RWPE1 (cell line): ENCODE measurements around the gene CSK.
A peak's percentile ranks its signal among the peaks of the same experiment; 100 is the strongest.

Experiments used
- CTCF ChIA-PET: fragments of 350-600 bp; sonication (Branson Sonifier 250); formaldehyde crosslinking; extraction: SDS; loops from one replicate; lab custom pipeline; 2021; lab: Yijun Ruan, JAX
- POLR2A ChIA-PET: fragments of 400-600 bp; formaldehyde crosslinking; extraction: SDS; loops from one replicate; lab custom pipeline; 2020; ENCODE audit warnings: antibody characterized with exemption; ENCODE audit not compliant: low non-redundant PET; lab: Yijun Ruan, JAX
- DNase-seq: peaks from one replicate; pipeline ENCODE4 v3.0.0; 2012; ENCODE audit warnings: low spot score
- H3K27ac ChIP-seq: fragments of 450-650 bp; 2 replicates; pipeline ENCODE4 v1.5.1; 2017
- CTCF ChIP-seq: fragments of 450-650 bp; conservative IDR thresholded peaks from 2 replicates; pipeline ENCODE4 v1.5.1; 2017; ENCODE audit warnings: low read depth, mild to moderate bottlenecking

CSK gene

GRCh38 chr15:74802290-74802689 lies 20.4 kb downstream of the CSK start:
- POLR2A ChIA-PET = no interaction called here
- CTCF ChIA-PET = interaction anchor here (1.2 kb wide), 1 partner anchor 32 kb away, joined by 4 read pairs; no protein-coding TSS in a partner anchor
- no peak for TF ChIP-seq CTCF
- DNase-seq = no peak
- H3K27ac ChIP-seq = peak overlapping the region; percentile 93

- ChIA-PET POLR2A (no interaction called here), CTCF (interaction anchor here (1.2 kb wide), 1 partner anchor 32 kb away, joined by 4 read pairs; no protein-coding TSS in a partner anchor)
- TF ChIP-seq CTCF = no peak
- DNase-seq = no peak
- H3K27ac ChIP-seq = peak overlapping the region; percentile 46
These were observed 21.1 kb downstream of the CSK start for GRCh38 chr15:74802862-74803447.

- CTCF ChIA-PET = interaction anchor here (0.6 to 1.1 kb wide), 2 partner anchors 61 to 97 kb away, joined by 3 read pairs; no protein-coding TSS in a partner anchor
- H3K27ac ChIP-seq = peak overlapping the region; percentile 46
- DNase-seq = no peak
- POLR2A ChIA-PET = no interaction called here
- TF ChIP-seq CTCF = no peak
These were observed 23.1 kb downstream of the CSK start for GRCh38 chr15:74804935-74805334.

GRCh38 chr15:74807282-74807681 lies 25.4 kb downstream of the CSK start:
- no peak for DNase-seq
- POLR2A ChIA-PET = interaction anchor here (0.7 kb wide), 1 partner anchor 35 kb away, joined by 4 read pairs; the partner anchor contains the start of gene ULK3
- TF ChIP-seq CTCF = no peak
- CTCF ChIA-PET = interaction anchor here (1.6 to 2.3 kb wide), 2 partner anchors 8 to 28 kb away, joined by 6 to 11 read pairs; no protein-coding TSS in a partner anchor
- H3K27ac ChIP-seq = peak overlapping the region; percentile 86

GRCh38 chr15:74808078-74808839 lies 26.4 kb downstream of the CSK start:
- peak overlapping the region; percentile 86 for H3K27ac ChIP-seq
- TF ChIP-seq CTCF = no peak
- peak; percentile 46 for DNase-seq
- CTCF ChIA-PET = interaction anchor here (0.6 to 2.3 kb wide), 7 partner anchors 9 to 860 kb away, joined by 3 to 11 read pairs (median 4); no protein-coding TSS in a partner anchor
- POLR2A ChIA-PET = interaction anchor here (0.7 kb wide), 1 partner anchor 34 kb away, joined by 4 read pairs; the partner anchor contains the start of gene ULK3

- CTCF ChIA-PET = interaction anchor here (0.6 to 2.3 kb wide), 3 partner anchors 8 to 38 kb away, joined by 3 to 11 read pairs (median 8); no protein-coding TSS in a partner anchor
- H3K27ac ChIP-seq = peak overlapping the region; percentile 86
- DNase-seq = no peak
- POLR2A ChIA-PET = no interaction called here
- no peak for TF ChIP-seq CTCF
These were observed 27.0 kb downstream of the CSK start for GRCh38 chr15:74808840-74809229.
